H9 (cell line): ENCODE results near the gene TNFAIP8L1. TPM values are rescaled to one million over a fixed set of nuclear protein-coding genes. Genes with fewer than 3 reads are reported as not detected.

Source experiments
- DNase-seq: peaks from one replicate; pipeline ENCODE4 v3.0.0-alpha.2; 2017
- H2AFZ ChIP-seq: one replicate; pipeline ENCODE4 v1.6.1; 2013; ENCODE audit warnings: mild to moderate bottlenecking, low read length, control low read depth, moderate library complexity
- H2AK5ac ChIP-seq: 2 replicates; pipeline ENCODE4 v1.6.1; 2013; ENCODE audit warnings: low read length, control low read depth, mixed read lengths; ENCODE audit not compliant: insufficient read length
- H2BK120ac ChIP-seq: one replicate; pipeline ENCODE4 v1.6.1; 2013; ENCODE audit warnings: low read depth, mild to moderate bottlenecking, low read length, control low read depth, inconsistent platforms; ENCODE audit not compliant: poor library complexity, severe bottlenecking
- H2BK12ac ChIP-seq: 2 replicates; pipeline ENCODE4 v1.6.1; 2013; ENCODE audit warnings: low read length, control low read depth, mixed read lengths, low read depth; ENCODE audit not compliant: insufficient read length
- H2BK15ac ChIP-seq: 2 replicates; pipeline ENCODE4 v1.6.1; 2013; ENCODE audit warnings: low read depth, low read length, control low read depth
- H2BK20ac ChIP-seq: one replicate; pipeline ENCODE4 v1.6.1; 2013; ENCODE audit warnings: low read depth, mild to moderate bottlenecking, low read length, control low read depth, inconsistent platforms; ENCODE audit not compliant: poor library complexity, severe bottlenecking
- H2BK5ac ChIP-seq: 2 replicates; pipeline ENCODE4 v1.6.1; 2013; ENCODE audit warnings: low read length, control low read depth, mixed read lengths; ENCODE audit not compliant: insufficient read length
- H3K14ac ChIP-seq: 2 replicates; pipeline ENCODE4 v1.6.1; 2013; ENCODE audit warnings: low read length, control low read depth; ENCODE audit not compliant: insufficient read depth
- H3K18ac ChIP-seq: 2 replicates; pipeline ENCODE4 v1.6.1; 2013; ENCODE audit warnings: low read depth, mild to moderate bottlenecking, mixed read lengths, low read length, control low read depth; ENCODE audit not compliant: insufficient read length
- H3K23ac ChIP-seq: 2 replicates; pipeline ENCODE4 v1.6.1; 2013; ENCODE audit warnings: low read length, control low read depth, mixed read lengths, low read depth; ENCODE audit not compliant: insufficient read length
- H3K23me2 ChIP-seq: 2 replicates; pipeline ENCODE4 v1.6.1; 2013; ENCODE audit warnings: low read depth, mild to moderate bottlenecking, mixed read lengths, low read length, control low read depth; ENCODE audit not compliant: insufficient read length, poor library complexity, severe bottlenecking
- H3K27ac ChIP-seq: 2 replicates; pipeline ENCODE4 v1.5.1; 2013; ENCODE audit warnings: low read length, control low read depth, mixed read lengths, low read depth; ENCODE audit not compliant: insufficient read length
- H3K27me3 ChIP-seq: 2 replicates; pipeline ENCODE4 v1.6.1; 2013; ENCODE audit warnings: low read length, control low read depth, inconsistent platforms; ENCODE audit not compliant: insufficient read depth
- H3K4ac ChIP-seq: 2 replicates; pipeline ENCODE4 v1.6.1; 2013; ENCODE audit warnings: low read depth, mild to moderate bottlenecking, control low read depth, inconsistent platforms, low read length, moderate library complexity
- H3K4me1 ChIP-seq: 2 replicates; pipeline ENCODE4 v1.6.1; 2013; ENCODE audit warnings: low read length, control low read depth, inconsistent platforms; ENCODE audit not compliant: insufficient read depth
- H3K4me2 ChIP-seq: 2 replicates; pipeline ENCODE4 v1.6.1; 2013; ENCODE audit warnings: low read length, control low read depth, mixed read lengths; ENCODE audit not compliant: insufficient read length, insufficient read depth
- H3K56ac ChIP-seq: 2 replicates; pipeline ENCODE4 v1.6.1; 2013; ENCODE audit warnings: low read depth, mild to moderate bottlenecking, mixed read lengths, low read length, control low read depth; ENCODE audit not compliant: insufficient read length
- H3K79me1 ChIP-seq: 2 replicates; pipeline ENCODE4 v1.6.1; 2013; ENCODE audit warnings: low read depth, mild to moderate bottlenecking, moderate library complexity, low read length, control low read depth, inconsistent platforms; ENCODE audit not compliant: insufficient read depth, poor library complexity, severe bottlenecking
- H3K79me2 ChIP-seq: 2 replicates; pipeline ENCODE4 v1.6.1; 2013; ENCODE audit warnings: low read length, control low read depth, inconsistent platforms; ENCODE audit not compliant: insufficient read depth
- H3K9ac ChIP-seq: 2 replicates; pipeline ENCODE4 v1.6.1; 2013; ENCODE audit warnings: low read length, control low read depth, mixed read lengths; ENCODE audit not compliant: insufficient read length; ENCODE audit errors: extremely low read depth
- H3K9me3 ChIP-seq: one replicate; pipeline ENCODE4 v1.6.1; 2013; ENCODE audit warnings: low read depth, low read length, inconsistent platforms; ENCODE audit not compliant: control insufficient read depth
- H3T11ph ChIP-seq: one replicate; pipeline ENCODE4 v1.6.1; 2013; ENCODE audit warnings: mild to moderate bottlenecking, low read length, control low read depth, inconsistent platforms
- H4K20me1 ChIP-seq: one replicate; pipeline ENCODE4 v1.6.1; 2013; ENCODE audit not compliant: control insufficient read depth, insufficient read length, insufficient read depth
- H4K5ac ChIP-seq: 2 replicates; pipeline ENCODE4 v1.6.1; 2013; ENCODE audit warnings: low read depth, mild to moderate bottlenecking, mixed read lengths, low read length, control low read depth; ENCODE audit not compliant: insufficient read length
- H4K8ac ChIP-seq: replicated peaks from 2 replicates; pipeline ENCODE4 v1.6.1; 2013; ENCODE audit warnings: low read length, control low read depth, mixed read lengths, low read depth; ENCODE audit not compliant: insufficient read length
- H4K91ac ChIP-seq: 2 replicates; pipeline ENCODE4 v1.6.1; 2013; ENCODE audit warnings: low read depth, mild to moderate bottlenecking, moderate library complexity, mixed read lengths, low read length, control low read depth; ENCODE audit not compliant: insufficient read length
- H3K27ac Mint-ChIP-seq, 3 experiments: 2 replicates in 2 of 3; 3 replicates in 1 of 3; pipeline ENCODE4 v1.8.0; 2020 to 2021; ENCODE audit warnings: mixed read lengths in 3 of 3, mild to moderate bottlenecking in 1 of 3, moderate library complexity in 1 of 3
- H3K27me3 Mint-ChIP-seq: 2 replicates; pipeline ENCODE4 v1.8.0; 2021; ENCODE audit warnings: low read depth, mild to moderate bottlenecking, moderate library complexity, mixed read lengths
- H3K36me3 Mint-ChIP-seq, 3 experiments: 2 replicates in 2 of 3; 3 replicates in 1 of 3; pipeline ENCODE4 v1.8.0; 2020 to 2021; ENCODE audit warnings: low read depth in 3 of 3, mixed read lengths in 3 of 3; ENCODE audit not compliant: insufficient read depth in 1 of 3
- H3K4me1 Mint-ChIP-seq, 2 experiments: 2 replicates each; pipeline ENCODE4 v1.8.0; 2020; ENCODE audit warnings: mixed read lengths in 2 of 2
- H3K4me3 Mint-ChIP-seq, 2 experiments: 2 replicates in 1 of 2; 3 replicates in 1 of 2; pipeline ENCODE4 v1.8.0; 2020 to 2021; ENCODE audit warnings: mild to moderate bottlenecking in 2 of 2, mixed read lengths in 2 of 2, moderate library complexity in 1 of 2
- H3K9me3 Mint-ChIP-seq, 2 experiments: 2 replicates in 1 of 2; 3 replicates in 1 of 2; pipeline ENCODE4 v1.8.0; 2020; ENCODE audit warnings: mild to moderate bottlenecking in 2 of 2, mixed read lengths in 2 of 2, moderate library complexity in 1 of 2
- CTCF ChIP-seq: fragments of 200-600 bp; sonication (generic); conservative IDR thresholded peaks from 3 replicates; pipeline ENCODE4 v1.8.0; 2021; ENCODE audit warnings: antibody characterized with exemption, mild to moderate bottlenecking
- WGBS: extraction: QIAGEN DNeasy Blood & Tissue Kit; methylation state at CpG from one replicate; pipeline ENCODE4 v1.1.7; 2013; ENCODE audit warnings: missing lambda C conversion rate, low lambda C conversion rate, mixed read lengths; ENCODE audit not compliant: insufficient read length; ENCODE audit errors: extremely low coverage; 5-methylcytosine and 5-hydroxymethylcytosine counted together
- total RNA-seq: library from RNA; stranded (reverse); gene quantifications from 2 replicates; pipeline ENCODE4 v1.2.1, GENCODE V29; 2021

TNFAIP8L1 gene
- total RNA-seq, 1 experiment from 2014 or later: 4.2 TPM

- Histone ChIP-seq H3K4me2 (no peak overlapping the region), H2AFZ (no peak overlapping the region), H4K5ac (no peak overlapping the region), H2BK120ac (no peak overlapping the region), H3K23me2 (no peaks in the 10 kb centered on the region), H3K79me2 (no peaks in the 10 kb centered on the region), H3K14ac (no peak overlapping the region), H2AK5ac (no peak overlapping the region), H4K20me1 (no peaks in the 10 kb centered on the region), H3K4me1 (no peaks in the 10 kb centered on the region), H4K91ac (no peak overlapping the region), H3K79me1 (no peaks in the 10 kb centered on the region), H3K4ac (no peak overlapping the region), H2BK15ac (no peak overlapping the region), H2BK20ac (no peak overlapping the region), H4K8ac (no peak overlapping the region), H3K18ac (no peak overlapping the region), H3K9ac (no peak overlapping the region), H3K56ac (no peak overlapping the region), H3K27ac (no peak overlapping the region), H2BK12ac (no peak overlapping the region), H3K27me3 (no peaks in the 10 kb centered on the region), H2BK5ac (no peak overlapping the region), H3K23ac (no peak overlapping the region), H3T11ph (no peak overlapping the region), H3K9me3 (no peaks in the 10 kb centered on the region)
- no CpG with 5 or more reads among the region's 7 CpGs for WGBS
- no peaks in the 10 kb centered on the region for H3K9me3 Mint-ChIP-seq
- no peaks in the 10 kb centered on the region for H3K27me3 Mint-ChIP-seq
- DNase-seq: no peak
- H3K4me3 Mint-ChIP-seq: no peak overlapping the region
- no peak for TF ChIP-seq CTCF
- H3K4me1 Mint-ChIP-seq: no peaks in the 10 kb centered on the region
- peaks cover 26 to 72% (median 60%) of the 10 kb centered on the region in 3 experiments for H3K36me3 Mint-ChIP-seq
- H3K27ac Mint-ChIP-seq: no peak overlapping the region; a peak in 1 of 7 replicates
Measured at GRCh38 chr19:4693078-4693350, 53.7 kb downstream of the TNFAIP8L1 start.
